B cell (primary cell): ENCODE data around the gene TCF21. TPM values are rescaled to one million over a fixed set of nuclear protein-coding genes. Genes with fewer than 3 reads are reported as not detected.
"Not testable (repeated sequence)": the region's sequence is repeated elsewhere in the genome, so short reads cannot be mapped to it uniquely, and the experiment has no call there.

Experiments
- ATAC-seq: fragments of 200-7000 bp; cut with Tn5 transposase; one replicate; pipeline ENCODE4 v1.10.0; 2021; ENCODE audit warnings: low read depth, mild to moderate bottlenecking, moderate number of reproducible peaks, moderate library complexity
- CTCF ChIA-PET: fragments of 350-600 bp; sonication (Branson Sonifier 250); formaldehyde crosslinking; loops from one replicate; lab custom pipeline; 2021; ENCODE audit warnings: antibody characterized with exemption, inconsistent platforms; lab: Charles Lee
- POLR2A ChIA-PET: fragments of 350-600 bp; sonication (Branson Sonifier 250); formaldehyde crosslinking; loops from one replicate; lab custom pipeline; 2021; ENCODE audit warnings: antibody characterized with exemption; lab: Charles Lee
- DNase-seq: peaks from one replicate; pipeline ENCODE4 v3.0.0; 2013
- H2AFZ ChIP-seq: 2 replicates; pipeline ENCODE4 v1.6.1; 2012; ENCODE audit warnings: mild to moderate bottlenecking, low read depth, low read length; ENCODE audit not compliant: insufficient read depth, poor library complexity, severe bottlenecking
- H3K27ac ChIP-seq, 2 donors: 1 replicate in 1 of 2; 2 replicates in 1 of 2; pipeline ENCODE4 v1.5.1; 2012 to 2013; ENCODE audit warnings: low read length in 2 of 2, mild to moderate bottlenecking in 2 of 2, moderate library complexity in 1 of 2
- H3K27me3 ChIP-seq, 4 experiments: fragments of 200-600 bp in 1 of 4; sonication (generic) in 1 of 4; replicated peaks in 1 of 4; 1 replicate in 2 of 4; 2 replicates in 2 of 4; pipeline versions ENCODE4 v1.6.1 to v1.7.0; 2013 to 2016; ENCODE audit warnings: low read length in 3 of 4, mild to moderate bottlenecking in 2 of 4, mixed read lengths in 1 of 4, moderate library complexity in 1 of 4; ENCODE audit not compliant: insufficient read depth in 4 of 4, control insufficient read depth in 3 of 4; ENCODE audit errors: control extremely low read depth in 1 of 4
- H3K36me3 ChIP-seq, 2 experiments: replicated peaks in 1 of 2; 1 replicate in 1 of 2; 2 replicates in 1 of 2; pipeline versions ENCODE4 v1.6.1 to v1.7.1; 2013; ENCODE audit warnings: low read length in 1 of 2; ENCODE audit not compliant: insufficient read depth in 2 of 2, control insufficient read depth in 1 of 2; ENCODE audit errors: control extremely low read depth in 1 of 2, extremely low read depth in 1 of 2
- H3K4me1 ChIP-seq, 2 donors: fragments of 200-600 bp in 1 of 2; sonication (generic) in 1 of 2; 1 replicate in 1 of 2; 2 replicates in 1 of 2; pipeline versions ENCODE4 v1.5.1 to v1.6.1; 2013 to 2017; ENCODE audit warnings: low read length in 2 of 2; ENCODE audit not compliant: control insufficient read depth in 2 of 2, insufficient read depth in 2 of 2
- H3K4me2 ChIP-seq: replicated peaks from 2 replicates; pipeline ENCODE3; 2012; ENCODE audit warnings: mild to moderate bottlenecking, low read depth, low read length; ENCODE audit not compliant: poor library complexity, severe bottlenecking
- H3K4me3 ChIP-seq, 5 experiments: fragments of 200-600 bp in 1 of 5; sonication (generic) in 1 of 5; 1 replicate in 3 of 5; 2 replicates in 2 of 5; pipeline versions ENCODE4 v1.5.1 to v1.7.0; 2011 to 2016; ENCODE audit warnings: low read length in 4 of 5, mild to moderate bottlenecking in 4 of 5, low read depth in 2 of 5, control low read depth in 1 of 5, moderate library complexity in 1 of 5; ENCODE audit not compliant: insufficient read depth in 1 of 5; ENCODE audit errors: control extremely low read depth in 1 of 5, extremely low read depth in 1 of 5
- H3K79me2 ChIP-seq: fragments of 200-600 bp; sonication (generic); one replicate; pipeline ENCODE4 v1.6.0; 2016; ENCODE audit warnings: low read length; ENCODE audit not compliant: control insufficient read depth, insufficient read depth
- H3K9ac ChIP-seq: fragments of 200-600 bp; sonication (generic); 2 replicates; pipeline ENCODE4 v1.6.1; 2017; ENCODE audit warnings: mild to moderate bottlenecking, low read length, moderate library complexity
- H3K9me3 ChIP-seq, 3 donors: one replicate each; pipeline versions ENCODE4 v1.6.1 to v1.7.1; 2013; ENCODE audit warnings: low read length in 2 of 3; ENCODE audit not compliant: control insufficient read depth in 2 of 3, insufficient read depth in 1 of 3; ENCODE audit errors: control extremely low read depth in 1 of 3
- H4K20me1 ChIP-seq: 2 replicates; pipeline ENCODE4 v1.6.0; 2012; ENCODE audit warnings: mild to moderate bottlenecking, low read length; ENCODE audit not compliant: insufficient read depth, control insufficient read depth, poor library complexity, severe bottlenecking
- H3K27ac Mint-ChIP-seq: one replicate; pipeline ENCODE4 v1.8.0; 2021; ENCODE audit warnings: mixed read lengths
- H3K27me3 Mint-ChIP-seq: one replicate; pipeline ENCODE4 v1.8.0; 2021; ENCODE audit warnings: mixed read lengths
- H3K4me1 Mint-ChIP-seq: one replicate; pipeline ENCODE4 v1.8.0; 2021; ENCODE audit warnings: mixed read lengths
- H3K4me3 Mint-ChIP-seq: one replicate; pipeline ENCODE4 v1.8.0; 2021; ENCODE audit warnings: mixed read lengths
- H3K9me3 Mint-ChIP-seq: one replicate; pipeline ENCODE4 v1.8.0; 2022; ENCODE audit warnings: mixed read lengths; ENCODE audit not compliant: insufficient read depth
- CTCF ChIP-seq: fragments of 200-600 bp; IDR thresholded peaks from one replicate; pipeline ENCODE4 v1.8.0; 2022; ENCODE audit warnings: antibody characterized with exemption, mild to moderate bottlenecking
- EZH2 ChIP-seq: IDR thresholded peaks from 2 replicates; pipeline ENCODE4 v1.6.1; 2012; ENCODE audit warnings: borderline replicate concordance, low read depth, mild to moderate bottlenecking, moderate library complexity, low read length; ENCODE audit not compliant: insufficient read depth, poor library complexity, severe bottlenecking
- WGBS: methylation state at CpG from one replicate; pipeline ENCODE4 v1.1.5; 2013; ENCODE audit warnings: missing lambda C conversion rate; ENCODE audit not compliant: insufficient coverage; 5-methylcytosine and 5-hydroxymethylcytosine counted together
- intact Hi-C: fragments of 100-400 bp; cut with micrococcal nuclease; formaldehyde crosslinking; loops from one replicate; pipeline ENCODE4 v1.10.0; 2022
- polyA plus RNA-seq: library from polyadenylated mRNA; depleted of rRNA; stranded (reverse); fragments of >200 nt; gene quantifications from 2 replicates; pipeline ENCODE4 v1.2.3, GENCODE V29; 2012
- total RNA-seq, 2 donors: library from RNA; stranded (reverse); fragments of 120-200 nt in 1 of 2; gene quantifications; 1 replicate in 1 of 2; 2 replicates in 1 of 2; pipeline versions ENCODE4 v1.2.3 to v1.2.4, GENCODE V29; 2013 to 2022

TCF21 gene
- total and polyA plus RNA-seq, 2 donors (not counting 1 experiment from before 2014, with no cell fraction given) = not detected

- H3K4me1 ChIP-seq = peaks cover 0 to 4% of the 10 kb centered on the region in 2 donors
- TF ChIP-seq CTCF (no peak), EZH2 (no peak)
- no peak overlapping the region for H3K27ac ChIP-seq
- H4K20me1 ChIP-seq = no peaks in the 10 kb centered on the region
- Mint-ChIP-seq H3K4me3 (no peak overlapping the region), H3K27me3 (peaks cover 56% of the 10 kb centered on the region), H3K9me3 (no peaks in the 10 kb centered on the region), H3K27ac (no peak overlapping the region), H3K4me1 (peaks cover 6% of the 10 kb centered on the region)
- peaks cover 0 to 7% (median 1%) of the 10 kb centered on the region in 3 donors for H3K9me3 ChIP-seq
- no peak overlapping the region for H3K4me3 ChIP-seq
- no peaks in the 10 kb centered on the region for H3K79me2 ChIP-seq
- intact Hi-C loops = no loop called here
- CTCF ChIA-PET = no interaction called here
- DNase-seq (no peak), ATAC-seq (no peak)
- H3K4me2 ChIP-seq = no peak overlapping the region
- no CpG with 5 or more reads among the region's 2 CpGs for WGBS
- H3K36me3 ChIP-seq = no peaks in the 10 kb centered on the region
- peaks cover 0 to 20% (median 7%) of the 10 kb centered on the region in 4 experiments for H3K27me3 ChIP-seq
- H2AFZ ChIP-seq = no peak overlapping the region
- no peak overlapping the region for H3K9ac ChIP-seq
- POLR2A ChIA-PET = no interaction called here
Measured at GRCh38 chr6:133856911-133857310, 32.0 kb upstream of the TCF21 start.

GRCh38 chr6:133857696-133858095, 31.2 kb upstream of the TCF21 start:
- H3K4me3 ChIP-seq = no peak overlapping the region
- ATAC-seq (no peak), DNase-seq (no peak)
- no peaks in the 10 kb centered on the region for H3K79me2 ChIP-seq
- no peak overlapping the region for H3K4me2 ChIP-seq
- no peak overlapping the region for H3K9ac ChIP-seq
- H2AFZ ChIP-seq = no peak overlapping the region
- H4K20me1 ChIP-seq = no peaks in the 10 kb centered on the region
- H3K4me1 Mint-ChIP-seq = peaks cover 6% of the 10 kb centered on the region
- H3K27ac ChIP-seq = no peak overlapping the region
- no peak overlapping the region for H3K4me3 Mint-ChIP-seq
- H3K27me3 ChIP-seq = peaks cover 0 to 20% (median 6%) of the 10 kb centered on the region in 4 experiments
- TF ChIP-seq EZH2 = no peak
- no peak for TF ChIP-seq CTCF
- H3K27me3 Mint-ChIP-seq = peaks cover 57% of the 10 kb centered on the region
- intact Hi-C loops = no loop called here
- no peaks in the 10 kb centered on the region for H3K36me3 ChIP-seq
- H3K27ac Mint-ChIP-seq = no peak overlapping the region
- peaks cover 1 to 7% (median 7%) of the 10 kb centered on the region in 3 donors for H3K9me3 ChIP-seq
- ChIA-PET POLR2A (no interaction called here), CTCF (no interaction called here)
- peaks cover 4% of the 10 kb centered on the region for H3K9me3 Mint-ChIP-seq
- H3K4me1 ChIP-seq = peaks cover 0 to 4% of the 10 kb centered on the region in 2 donors

GRCh38 chr6:133861337-133861736, 27.6 kb upstream of the TCF21 start:
- H3K4me1 Mint-ChIP-seq, H3K4me2 ChIP-seq, H3K9ac ChIP-seq, H3K9me3 Mint-ChIP-seq, POLR2A ChIA-PET, DNase-seq, H3K27ac Mint-ChIP-seq, CTCF ChIA-PET, intact Hi-C loops, H2AFZ ChIP-seq, H3K4me3 ChIP-seq, H3K27me3 ChIP-seq, ATAC-seq, H3K4me1 ChIP-seq, H3K4me3 Mint-ChIP-seq, H3K27ac ChIP-seq, H3K36me3 ChIP-seq, H4K20me1 ChIP-seq, H3K79me2 ChIP-seq: not testable (repeated sequence)
- no CpG with 5 or more reads among the region's 2 CpGs for WGBS
- peaks cover 42% of the 10 kb centered on the region for H3K27me3 Mint-ChIP-seq
- H3K9me3 ChIP-seq = peaks cover 3 to 13% (median 13%) of the 10 kb centered on the region in 3 donors
